ENCODE data around the gene RANBP2.

GRCh38 chr2:108787216-108787541 is 67.9 kb downstream of the RANBP2 start:
- TF ChIP-seq, protein P1, sequence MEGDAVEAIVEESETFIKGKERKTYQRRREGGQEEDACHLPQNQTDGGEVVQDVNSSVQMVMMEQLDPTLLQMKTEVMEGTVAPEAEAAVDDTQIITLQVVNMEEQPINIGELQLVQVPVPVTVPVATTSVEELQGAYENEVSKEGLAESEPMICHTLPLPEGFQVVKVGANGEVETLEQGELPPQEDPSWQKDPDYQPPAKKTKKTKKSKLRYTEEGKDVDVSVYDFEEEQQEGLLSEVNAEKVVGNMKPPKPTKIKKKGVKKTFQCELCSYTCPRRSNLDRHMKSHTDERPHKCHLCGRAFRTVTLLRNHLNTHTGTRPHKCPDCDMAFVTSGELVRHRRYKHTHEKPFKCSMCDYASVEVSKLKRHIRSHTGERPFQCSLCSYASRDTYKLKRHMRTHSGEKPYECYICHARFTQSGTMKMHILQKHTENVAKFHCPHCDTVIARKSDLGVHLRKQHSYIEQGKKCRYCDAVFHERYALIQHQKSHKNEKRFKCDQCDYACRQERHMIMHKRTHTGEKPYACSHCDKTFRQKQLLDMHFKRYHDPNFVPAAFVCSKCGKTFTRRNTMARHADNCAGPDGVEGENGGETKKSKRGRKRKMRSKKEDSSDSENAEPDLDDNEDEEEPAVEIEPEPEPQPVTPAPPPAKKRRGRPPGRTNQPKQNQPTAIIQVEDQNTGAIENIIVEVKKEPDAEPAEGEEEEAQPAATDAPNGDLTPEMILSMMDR (conservative IDR thresholded peaks at IDR 0.05 in 1 of 2, IDR thresholded peaks at IDR 0.05 in 1 of 2; ENCODE audit: low read depth in 1 of 2, low read length in 2 of 2) = no peak
- TF ChIP-seq EZH2 (IDR thresholded peaks at IDR 0.05; ENCODE audit: low read length, missing control alignments) = no peak

Data from fibroblast of lung (primary cell).